NCI-H82 (cell line): Measurements from ENCODE around the gene ADCY9.
"Not testable (repeated sequence)": the region's sequence is repeated elsewhere in the genome, so short reads cannot be mapped to it uniquely, and the experiment has no call there.

Source experiments
- DNase-seq: peaks from one replicate; lab custom pipeline; 2025; lab: John Stamatoyannopoulos, UW

Gene ADCY9

DNA sequence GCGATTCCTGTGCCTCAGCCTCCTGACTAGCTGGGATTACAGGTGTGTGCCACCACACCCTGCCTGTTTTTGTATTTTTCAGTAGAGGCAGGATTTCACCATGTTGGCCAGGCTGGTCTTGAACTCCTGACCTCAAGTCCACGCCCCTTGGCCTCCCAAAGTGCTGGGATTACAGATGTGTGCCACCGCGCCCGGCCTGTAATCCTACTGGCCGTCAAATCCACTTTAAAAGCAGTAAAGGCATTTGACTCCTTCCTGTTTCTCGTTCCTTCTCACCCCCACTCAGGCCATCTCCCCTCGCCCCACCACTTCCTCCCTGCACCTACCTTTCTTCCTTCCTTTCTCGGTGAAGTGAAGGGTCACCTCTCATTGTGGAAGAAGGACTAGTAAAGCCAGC, 166.3 kb downstream of the ADCY9 start:
- DNase-seq, result no peak

DNA sequence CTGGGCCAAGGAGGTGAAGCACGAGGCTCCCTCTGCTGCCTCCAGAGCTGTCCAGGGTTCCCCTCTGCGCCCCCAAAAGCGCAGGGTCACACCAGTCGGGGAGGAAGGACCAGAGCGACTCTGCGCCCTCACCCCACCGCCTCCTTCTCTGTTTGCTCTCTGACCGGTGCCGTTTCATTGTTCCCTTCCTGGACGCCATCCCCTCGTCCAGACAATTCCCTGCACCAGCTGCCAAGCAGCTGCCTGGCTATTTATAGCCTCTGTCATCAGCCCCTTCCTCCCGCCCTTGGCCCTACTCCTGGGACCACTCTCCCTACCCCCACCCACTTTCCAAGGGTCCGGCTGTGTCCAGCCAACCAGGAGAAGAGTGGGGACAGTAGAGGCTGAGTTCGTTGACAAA, 167.0 kb downstream of the ADCY9 start:
- DNase-seq, result peak; percentile 58

DNA sequence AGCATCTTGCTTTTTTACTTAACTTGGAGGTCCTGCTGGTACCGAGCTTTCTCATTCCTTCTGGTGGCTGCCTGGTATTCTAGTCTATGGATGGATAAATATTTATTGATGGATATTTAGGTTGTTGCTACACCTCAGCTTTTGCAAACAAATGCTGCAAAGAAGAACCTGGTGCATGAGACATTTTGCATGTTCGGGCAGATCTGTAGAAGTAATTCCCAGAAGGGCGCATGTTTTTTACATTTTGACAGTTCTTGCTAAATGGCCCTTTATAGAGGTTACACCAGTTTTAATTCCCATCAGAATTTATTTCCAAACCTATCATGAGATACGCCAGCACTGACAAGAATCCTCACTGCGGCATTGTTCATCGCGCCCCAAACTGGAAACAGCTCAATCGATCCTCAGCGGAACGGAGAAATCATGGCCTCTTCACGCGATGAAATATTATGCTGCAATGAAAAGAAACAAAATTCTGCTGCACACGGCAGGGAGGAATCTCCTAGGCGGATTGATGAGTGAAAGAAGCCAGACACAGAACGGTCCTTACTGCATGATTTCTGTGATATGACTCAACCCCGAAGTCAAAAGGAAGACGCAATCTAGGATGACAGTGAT, 167.8 kb downstream of the ADCY9 start:
- no peak for DNase-seq

DNA sequence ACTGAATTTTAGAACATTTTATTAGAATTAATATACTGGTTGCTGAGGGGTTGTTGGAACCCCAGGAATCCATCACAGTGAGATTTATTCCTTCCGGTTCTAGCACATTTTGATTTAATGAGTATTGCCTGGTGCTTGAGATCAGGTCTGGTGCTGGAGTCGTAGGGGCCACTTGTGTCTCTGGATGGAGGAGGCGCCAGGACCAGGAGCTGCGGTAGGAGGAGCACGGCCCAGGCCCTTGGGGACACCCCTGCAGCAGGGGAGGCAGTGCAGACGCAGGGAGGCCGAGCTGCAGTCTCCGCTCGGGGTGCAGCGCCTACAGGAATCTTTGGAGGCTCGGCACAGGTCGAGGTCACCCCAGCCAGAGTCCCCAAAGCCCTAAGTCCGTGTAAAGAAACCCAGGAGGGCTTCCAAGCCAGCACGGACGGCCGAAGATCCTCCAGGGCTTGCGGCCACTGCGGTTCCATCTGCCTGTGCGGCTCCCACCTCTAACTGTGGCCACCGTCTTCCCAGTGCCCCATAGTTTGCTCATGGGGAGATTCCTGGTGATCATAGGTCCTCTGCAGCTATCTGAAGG, 169.6 kb downstream of the ADCY9 start:
- DNase-seq, result no peak

DNA sequence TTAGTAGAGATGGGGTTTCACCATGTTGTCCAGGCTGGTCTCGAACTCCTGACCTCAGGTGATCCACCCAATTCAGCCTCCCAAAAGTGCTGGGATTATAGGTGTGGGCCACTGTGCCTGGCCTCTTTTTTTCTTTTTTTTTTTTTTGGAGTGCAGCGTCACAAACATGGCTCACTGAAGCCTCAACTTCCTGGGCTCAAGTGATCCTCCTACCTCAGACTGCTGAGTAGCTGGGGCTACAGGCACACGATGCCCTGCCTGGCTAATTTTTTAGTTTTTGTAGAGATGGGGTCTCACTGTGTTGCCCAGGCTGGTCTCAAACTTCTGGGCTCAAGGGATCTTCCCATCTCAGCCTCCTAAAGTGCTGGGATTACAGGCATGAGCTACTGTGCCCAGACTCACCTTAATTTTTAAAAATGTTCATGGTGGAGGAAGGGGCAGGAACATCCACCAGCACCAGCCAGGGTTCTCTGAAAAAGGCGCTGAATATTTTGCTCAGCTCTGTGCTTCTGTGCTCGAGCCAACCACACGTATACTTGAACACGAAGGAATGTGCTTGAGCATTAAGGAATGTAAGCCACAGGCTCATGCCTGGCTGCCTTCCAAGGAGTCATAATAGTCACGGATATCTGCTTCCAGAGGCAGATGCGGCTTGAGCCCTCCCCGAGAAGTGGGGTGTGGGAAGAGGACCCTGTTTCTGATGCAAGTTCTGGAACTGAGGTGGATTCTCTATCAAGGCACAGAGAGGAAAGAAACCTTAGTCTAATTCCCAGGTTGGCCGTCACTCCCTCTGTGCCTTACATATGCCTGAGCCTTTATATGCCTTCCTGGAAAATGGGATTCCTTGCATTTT, 170.3 kb downstream of the ADCY9 start:
- peak; percentile 50 for DNase-seq

DNA sequence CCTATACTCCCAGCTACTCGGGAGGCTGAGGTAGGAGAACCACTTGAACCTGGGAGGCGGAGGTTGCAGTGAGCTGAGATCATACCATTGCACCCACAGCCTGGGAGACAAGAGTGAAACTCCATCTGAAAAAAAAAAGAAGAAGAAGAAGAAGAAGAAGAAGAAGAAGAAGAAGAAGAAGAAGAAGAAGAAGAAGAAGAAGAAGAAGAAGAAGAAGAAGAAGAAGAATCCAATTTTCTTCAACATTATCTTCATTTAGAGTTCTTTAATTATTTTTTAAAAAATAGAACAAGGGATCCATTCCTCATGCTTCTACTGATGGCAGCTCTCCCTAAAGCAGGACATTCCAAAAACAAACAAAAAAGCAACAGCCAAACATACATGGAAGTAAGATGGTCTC, 171.8 kb downstream of the ADCY9 start:
- DNase-seq, result not testable (repeated sequence)

DNA sequence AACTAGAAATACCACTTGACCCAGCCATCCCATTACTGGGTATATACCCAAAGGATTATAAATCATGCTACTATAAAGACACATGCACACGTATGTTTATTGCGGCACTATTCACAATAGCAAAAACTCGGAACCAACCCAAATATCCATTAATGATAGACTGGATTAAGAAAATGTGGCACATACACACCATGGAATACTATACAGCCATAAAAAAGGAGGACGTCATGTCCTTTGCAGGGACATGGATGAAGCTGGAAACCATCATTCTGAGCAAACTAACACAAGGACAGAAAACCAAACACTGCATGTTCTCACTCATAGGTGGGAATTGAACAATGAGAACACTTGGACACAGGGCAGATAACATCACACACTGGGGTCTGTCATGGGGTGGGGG, 174.1 kb downstream of the ADCY9 start:
- DNase-seq, result not testable (repeated sequence)

DNA sequence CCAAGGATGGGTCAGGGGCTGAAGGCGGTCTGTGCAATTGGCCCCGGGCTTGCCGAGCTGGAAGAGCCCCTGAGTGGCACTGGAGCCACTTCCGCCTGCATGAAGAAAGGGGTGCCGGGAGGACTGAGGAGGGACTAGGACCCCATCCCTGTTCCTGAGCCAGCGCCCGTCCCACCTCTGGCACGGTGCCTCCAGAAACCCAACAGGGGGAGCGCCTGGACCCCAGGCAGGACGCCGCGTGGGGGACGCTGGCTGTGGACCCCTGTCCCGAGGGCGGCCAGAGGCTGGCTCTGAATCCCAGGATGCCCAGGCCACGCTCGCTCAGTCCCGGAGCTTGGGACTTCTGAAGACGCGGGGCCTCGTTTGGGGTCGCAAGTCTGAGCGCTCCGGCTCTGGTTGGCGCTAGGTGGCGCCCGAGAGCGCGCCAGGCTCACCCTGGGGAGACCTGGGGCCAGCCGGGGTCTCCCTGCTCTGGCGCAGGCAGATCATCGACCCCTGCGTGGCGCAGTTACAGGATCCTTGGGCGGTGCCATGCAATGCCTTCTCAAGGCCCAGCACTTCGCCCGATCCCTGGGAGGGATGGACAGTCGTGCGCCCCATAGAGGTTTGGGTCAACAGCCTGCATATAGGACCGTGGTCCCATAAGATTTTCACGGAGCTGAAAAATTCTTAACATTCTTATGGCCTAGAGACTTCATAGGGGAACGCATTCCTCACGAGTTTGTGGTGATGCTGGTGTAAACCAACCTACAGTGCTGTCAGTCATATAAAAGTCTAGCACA, 177.2 kb downstream of the ADCY9 start:
- peak; percentile 83 for DNase-seq

DNA sequence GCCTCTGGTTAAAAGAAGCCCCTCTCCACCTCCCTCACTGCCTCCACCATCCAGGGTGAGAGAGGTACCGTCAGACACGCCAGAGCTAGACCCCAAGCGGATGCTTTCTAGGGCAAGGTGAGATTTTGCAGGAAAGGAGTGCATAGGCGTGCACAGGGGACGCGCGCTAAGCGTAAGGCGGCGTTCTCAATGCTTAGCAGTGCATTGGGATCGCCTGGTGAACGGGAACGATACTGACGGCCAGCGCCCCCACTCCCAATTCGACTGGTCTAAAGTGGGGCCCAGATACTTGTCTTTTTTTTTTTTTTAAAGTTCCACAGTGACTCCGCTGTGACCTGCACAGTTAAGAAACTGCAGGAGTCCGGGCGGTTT, 177.8 kb downstream of the ADCY9 start:
- no peak for DNase-seq

DNA sequence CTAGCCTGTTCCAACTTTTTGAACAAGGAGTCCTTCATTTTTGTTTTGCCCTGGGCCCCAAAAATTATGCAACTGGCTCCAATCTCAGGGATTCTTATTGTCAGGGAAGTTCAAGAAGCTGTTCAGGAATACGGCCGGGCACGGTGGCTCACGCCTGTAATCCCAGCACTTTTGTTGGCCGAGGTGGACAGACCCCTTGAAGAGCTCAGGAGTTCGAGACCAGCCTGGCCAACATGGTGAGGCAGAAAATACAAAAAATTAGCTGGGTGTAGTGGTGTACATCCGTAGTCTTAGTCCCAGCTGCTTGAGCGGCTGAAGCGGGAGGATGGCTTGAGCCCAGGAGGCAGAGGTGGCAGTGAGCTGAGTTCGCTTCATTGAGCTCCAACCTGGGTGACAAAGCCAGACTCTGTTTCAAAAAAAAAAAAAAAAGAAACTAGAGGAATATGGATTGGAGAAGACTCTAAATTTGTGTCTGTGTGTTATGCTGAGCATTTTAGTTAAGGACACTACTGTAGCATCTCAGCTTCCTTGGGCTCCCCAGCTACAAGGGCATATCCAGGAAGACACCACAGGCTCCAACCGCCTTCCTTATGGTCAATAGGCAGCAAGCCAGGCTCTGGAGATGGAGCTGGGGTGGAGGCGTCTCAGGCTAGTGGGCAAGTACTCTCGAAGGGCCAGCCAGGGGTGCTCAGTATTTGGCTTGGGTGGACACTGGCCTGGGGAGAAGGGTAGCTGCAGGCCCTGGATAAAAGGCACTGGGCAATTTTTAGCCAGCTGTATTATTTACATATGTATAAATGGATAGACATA, 179.0 kb downstream of the ADCY9 start:
- no peak for DNase-seq

DNA sequence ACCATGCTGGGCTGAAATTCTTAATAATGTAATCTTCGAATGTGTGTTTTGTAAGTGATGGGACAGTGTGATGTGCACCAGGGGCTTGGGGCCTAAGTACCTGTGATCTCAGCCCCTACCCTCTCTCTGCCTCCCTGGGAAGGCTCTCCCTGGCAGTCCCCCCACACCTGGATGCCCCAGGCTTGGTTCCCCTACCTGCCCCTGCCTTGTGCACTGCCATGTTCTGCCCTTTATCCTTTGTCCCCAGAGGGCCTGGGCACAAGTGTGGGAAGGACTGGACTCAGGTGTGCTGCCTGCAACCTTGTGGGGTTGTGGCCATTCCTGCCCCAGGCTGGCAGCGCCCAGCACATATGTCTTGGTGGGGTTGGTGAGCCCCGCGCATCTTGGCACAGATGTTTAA, 180.3 kb downstream of the ADCY9 start:
- no peak for DNase-seq

DNA sequence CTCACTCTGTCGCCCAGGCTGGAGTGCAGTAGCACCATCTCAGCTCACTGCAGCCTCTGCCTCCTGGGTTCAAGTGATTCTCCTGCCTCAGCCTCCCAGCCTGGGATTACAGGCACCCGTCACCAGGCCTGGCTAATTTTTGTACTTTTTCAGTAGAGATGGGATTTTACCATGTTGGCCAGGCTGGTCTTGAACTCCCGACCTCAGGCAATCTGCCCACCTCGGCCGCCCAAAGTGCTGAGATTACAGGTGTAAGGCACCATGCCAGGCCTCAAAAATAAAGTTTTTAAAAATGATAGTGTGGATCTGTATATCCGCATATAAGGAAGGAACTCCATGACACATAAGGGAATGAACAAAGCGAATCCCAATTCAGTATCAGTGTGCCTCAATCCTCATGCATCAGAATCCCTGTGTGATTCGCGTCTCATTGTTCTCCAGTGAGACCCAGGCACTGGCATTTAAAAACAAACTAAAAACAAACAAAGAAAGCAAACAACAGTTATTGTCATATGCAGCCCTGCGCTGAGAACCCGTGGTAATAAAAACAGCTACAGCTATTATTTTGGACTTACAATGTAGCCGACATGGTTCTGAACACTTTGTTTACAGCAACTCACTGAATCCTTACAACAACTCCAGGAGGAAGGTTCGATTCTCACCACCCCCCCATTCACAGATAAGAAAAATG, 181.6 kb downstream of the ADCY9 start:
- no peak for DNase-seq

DNA sequence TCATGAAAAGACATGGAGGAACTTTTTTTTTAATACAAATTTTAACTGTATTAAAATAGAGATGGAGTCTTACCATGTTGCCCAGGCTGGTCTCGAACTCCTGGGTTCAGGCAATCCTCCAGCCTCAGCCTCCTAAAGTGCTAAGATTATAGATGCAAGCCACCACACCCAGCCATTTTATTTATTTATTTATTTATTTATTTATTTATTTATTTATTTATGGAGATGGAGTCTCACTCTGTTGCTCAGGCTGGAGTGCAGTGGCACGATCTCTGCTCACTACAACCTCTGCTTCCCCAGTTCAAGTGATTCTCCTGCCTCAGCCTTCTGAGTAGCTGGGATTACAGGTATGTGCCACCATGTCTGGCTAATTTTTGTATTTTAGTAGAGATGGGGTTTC, 189.1 kb downstream of the ADCY9 start:
- DNase-seq, result not testable (repeated sequence)

DNA sequence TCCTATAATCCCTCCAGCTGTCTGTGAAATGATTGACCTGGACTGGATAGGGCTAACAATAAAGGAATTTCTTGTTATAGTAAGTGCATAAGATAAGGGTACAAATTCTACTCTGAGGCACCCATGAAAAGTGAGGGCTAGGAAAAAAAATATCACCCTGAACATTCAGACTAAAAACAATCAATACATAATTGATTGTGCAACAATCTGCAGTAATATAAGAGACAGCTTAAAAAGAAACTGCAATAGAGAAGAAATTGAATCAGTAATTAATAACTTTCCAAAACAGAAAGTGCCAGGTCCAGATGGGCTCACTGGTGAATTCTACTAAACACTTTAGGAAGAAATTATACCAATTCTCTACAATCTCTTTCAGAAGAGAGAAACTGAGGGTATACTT, 191.5 kb downstream of the ADCY9 start:
- no peak for DNase-seq

DNA sequence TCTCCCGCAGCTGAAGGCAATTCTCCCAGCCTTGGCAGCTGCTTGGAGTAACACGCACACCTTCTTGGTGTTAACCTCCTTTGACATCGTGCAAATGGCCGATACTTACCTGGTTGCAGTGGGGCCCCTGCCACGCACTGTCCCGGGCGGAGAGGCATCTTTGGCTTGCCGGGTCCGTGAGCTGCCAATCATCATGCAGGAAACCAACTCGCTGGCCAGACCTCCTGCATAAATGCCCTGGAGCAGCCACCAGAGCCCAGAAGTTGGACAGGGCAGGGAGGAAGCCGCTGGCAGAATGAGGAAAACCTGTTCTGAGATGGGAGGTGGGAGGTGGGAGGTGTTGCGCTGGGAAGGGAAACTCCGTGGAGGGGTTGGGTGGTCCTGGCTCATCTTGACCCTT, 194.0 kb downstream of the ADCY9 start:
- no peak for DNase-seq

DNA sequence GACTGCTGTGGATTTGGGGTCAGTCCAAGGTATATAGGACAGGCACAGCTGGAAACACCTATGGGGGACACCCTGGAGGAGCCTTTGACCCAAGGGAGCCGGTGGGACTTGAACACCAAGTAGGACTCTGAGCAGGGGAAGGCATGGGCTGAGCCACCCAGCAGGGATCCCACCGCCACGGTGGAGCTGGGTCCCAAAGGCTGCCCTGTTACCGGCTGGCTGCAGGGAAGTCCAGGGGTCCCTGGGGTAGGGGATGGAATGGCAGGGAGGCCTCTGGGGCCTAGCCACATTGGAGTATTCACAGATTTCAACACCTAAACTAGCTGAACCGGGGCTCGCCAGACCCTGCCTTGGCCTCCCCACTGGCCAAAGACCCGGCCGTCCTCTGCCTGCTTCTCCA, 196.0 kb downstream of the ADCY9 start:
- DNase-seq, result no peak

DNA sequence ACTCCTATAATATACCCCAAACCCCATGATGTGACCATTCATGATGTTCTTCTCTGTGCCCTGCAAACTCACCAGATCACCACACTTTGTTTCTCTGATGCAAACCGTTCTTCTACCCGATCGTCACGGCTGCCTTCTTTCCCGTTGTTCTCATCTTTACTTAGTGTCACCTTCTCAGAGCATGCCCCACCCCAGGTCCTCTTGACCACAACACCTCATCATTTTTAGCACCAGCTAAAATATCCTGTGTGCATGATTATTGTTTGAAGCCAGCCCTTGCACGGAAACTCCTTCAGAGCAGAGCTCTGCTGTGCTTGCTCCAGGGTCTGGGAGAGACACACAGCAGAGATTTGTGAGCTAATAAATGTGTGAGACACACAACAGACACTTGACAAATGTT, 196.8 kb downstream of the ADCY9 start:
- no peak for DNase-seq

DNA sequence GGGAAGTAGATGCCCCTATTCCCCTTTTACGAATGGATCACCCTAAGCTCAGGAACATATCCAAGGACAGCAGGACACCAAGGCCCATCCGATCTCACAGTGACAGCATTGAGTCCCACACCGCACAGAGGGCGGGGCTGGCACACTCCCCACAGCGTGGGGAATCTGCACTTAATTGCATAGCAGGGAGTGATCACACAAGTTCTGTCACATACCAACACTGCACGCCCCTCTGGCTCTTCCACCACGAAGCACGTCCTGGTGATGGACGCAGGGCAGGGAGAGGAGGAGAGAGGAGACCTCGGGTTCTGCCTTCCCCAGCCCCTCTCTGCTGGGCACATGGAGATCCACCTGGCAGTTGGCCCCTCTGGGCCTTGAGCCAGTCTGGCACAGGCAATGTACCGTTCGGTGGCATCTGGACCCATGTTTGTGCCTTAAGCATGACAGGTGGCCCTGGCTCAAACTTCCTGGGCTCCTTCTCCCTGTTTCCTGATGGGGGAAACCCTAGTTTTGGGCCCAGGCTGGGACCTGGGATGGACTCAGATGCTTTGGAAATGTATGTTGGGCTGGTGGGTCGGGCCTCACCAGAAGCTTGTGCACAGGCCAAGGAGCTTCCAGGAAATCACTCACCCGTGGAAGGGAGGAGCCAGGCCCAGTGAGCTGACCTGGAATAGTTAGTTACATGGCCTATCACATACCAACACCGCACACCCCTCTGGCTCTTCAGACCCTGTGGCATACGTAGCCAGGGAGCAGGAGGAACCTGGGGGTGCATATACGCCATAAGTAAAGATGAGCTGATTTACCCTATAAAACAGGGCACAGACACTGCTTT, 200.6 kb downstream of the ADCY9 start:
- DNase-seq, result no peak

DNA sequence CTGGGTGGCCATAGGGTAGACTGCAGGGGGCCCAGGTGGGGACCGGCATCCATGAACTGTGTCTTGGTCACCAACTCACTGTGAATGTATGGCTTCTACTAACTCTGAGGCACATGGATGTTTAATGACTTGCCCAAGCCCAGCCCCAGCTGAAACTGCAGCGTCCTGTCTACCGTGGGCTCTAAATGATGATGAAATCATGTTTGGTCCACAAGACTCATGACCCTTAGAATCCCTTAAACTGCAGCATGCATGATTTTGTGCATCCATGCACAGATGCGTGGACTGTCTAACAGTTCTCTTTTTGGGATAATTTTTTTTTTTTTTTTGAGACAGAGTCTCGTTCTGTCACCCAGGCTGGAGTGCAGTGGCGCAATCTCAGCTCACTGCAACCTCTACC, 203.3 kb downstream of the ADCY9 start:
- no peak for DNase-seq
